Colon (tissue), 2 donors: ENCODE data around the gene RPS6KB1.
"Not testable (repeated sequence)": the region's sequence is repeated elsewhere in the genome, so short reads cannot be mapped to it uniquely, and the experiment has no call there.

Experiments used
- FAIRE-seq: peaks from 2 replicates; lab custom pipeline; 2012; peaks lifted over from hg19 to GRCh38; lab: Jason Lieb, UNC
- donor health status: control.
- donor health status: control.

RPS6KB1 gene

DNA sequence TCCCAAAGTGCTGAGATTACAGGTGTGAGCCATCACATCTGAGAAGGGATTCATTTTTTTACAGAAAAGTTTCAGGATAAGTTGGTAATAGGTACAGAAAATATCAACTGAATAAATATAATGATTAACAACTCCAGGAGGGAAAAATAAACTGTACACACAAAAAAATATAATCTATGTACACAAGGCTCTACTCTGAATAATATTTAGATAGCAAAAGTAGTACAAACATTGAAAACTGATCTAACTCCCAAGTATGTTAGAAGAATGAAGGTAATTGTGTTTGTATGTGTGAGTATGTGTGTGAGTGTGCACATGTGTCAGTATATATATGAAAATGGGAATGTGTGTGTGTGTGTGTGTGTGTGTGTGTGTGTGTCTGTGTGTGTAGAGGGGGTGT lies 20.6 kb upstream of the RPS6KB1 start:
- no peak for FAIRE-seq

DNA sequence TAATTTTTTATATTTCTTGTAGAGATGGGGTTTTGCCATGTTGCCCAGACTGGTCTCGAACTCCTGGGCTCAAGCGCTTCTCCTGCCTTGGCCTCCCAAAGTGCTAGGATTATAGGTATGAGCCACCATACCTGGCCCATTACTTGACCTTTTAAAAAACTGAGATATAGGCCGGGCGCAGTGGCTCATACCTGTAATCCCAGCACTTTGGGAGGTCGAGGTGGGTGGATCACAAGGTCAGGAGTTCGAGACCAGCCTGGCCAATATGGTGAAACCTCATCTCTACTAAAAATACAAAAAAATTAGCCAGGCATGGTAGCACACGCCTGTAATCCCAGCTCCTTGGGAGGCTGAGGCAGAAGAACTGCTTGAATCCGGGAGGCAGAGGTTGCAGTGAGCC lies 19.5 kb upstream of the RPS6KB1 start:
- FAIRE-seq: not testable (repeated sequence)

DNA sequence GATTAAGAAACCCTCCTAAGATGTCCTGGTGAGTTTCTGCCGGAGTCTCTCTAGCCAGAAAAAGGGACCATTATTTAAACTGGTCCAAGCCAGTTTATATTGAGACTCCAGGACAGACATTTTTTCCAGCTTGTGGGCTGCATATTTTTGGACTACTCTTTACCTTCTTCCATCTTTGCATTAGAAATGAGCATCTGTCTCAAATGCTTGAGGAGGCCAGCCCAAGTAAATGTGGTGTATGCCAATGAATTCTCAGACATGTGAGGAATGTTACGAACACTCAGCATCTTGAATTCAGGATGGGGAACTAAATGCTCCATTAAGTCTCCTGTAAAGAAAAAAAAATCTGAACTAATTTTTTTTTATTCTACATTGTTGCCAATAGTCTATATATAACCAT lies 18.5 kb upstream of the RPS6KB1 start:
- FAIRE-seq: no peak

DNA sequence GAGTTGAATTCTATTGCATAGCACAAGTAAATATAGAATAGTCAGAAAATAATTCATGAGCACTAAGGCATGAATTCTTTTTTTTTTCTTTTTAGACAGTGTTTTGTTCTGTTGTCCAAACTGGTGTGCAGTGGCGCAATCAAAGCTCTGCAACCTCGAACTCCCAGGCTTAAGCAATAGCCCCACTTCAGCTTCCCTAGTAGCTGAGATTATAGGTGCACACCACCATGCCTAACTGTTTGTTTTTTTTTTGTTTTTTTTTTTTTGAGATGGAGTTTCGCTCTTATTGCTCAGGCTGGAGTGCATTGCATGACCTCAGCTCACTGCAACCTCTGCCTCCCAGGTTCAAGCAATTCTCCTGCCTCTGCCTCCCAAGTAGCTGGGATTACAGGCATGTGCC lies 16.8 kb upstream of the RPS6KB1 start:
- FAIRE-seq: no peak

DNA sequence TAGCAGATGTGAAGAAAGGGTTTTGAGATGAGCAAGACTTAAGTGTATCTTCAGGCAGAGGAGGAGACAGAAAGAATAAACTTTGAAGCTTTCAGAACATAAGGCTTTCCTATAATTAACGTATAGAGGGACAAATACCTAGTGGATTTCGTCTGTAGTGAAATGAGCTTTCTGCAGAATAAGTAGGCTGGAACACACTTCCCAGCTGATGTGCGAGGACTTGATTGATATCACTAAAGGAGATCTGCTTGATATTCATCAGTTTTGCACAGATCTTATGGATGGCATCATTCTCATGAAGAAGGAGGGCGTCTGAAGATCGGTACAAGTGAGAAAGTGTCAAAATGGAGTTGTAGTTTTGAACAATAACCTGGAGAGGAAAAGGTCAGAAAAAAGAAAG lies 15.0 kb upstream of the RPS6KB1 start:
- FAIRE-seq: no peak

DNA sequence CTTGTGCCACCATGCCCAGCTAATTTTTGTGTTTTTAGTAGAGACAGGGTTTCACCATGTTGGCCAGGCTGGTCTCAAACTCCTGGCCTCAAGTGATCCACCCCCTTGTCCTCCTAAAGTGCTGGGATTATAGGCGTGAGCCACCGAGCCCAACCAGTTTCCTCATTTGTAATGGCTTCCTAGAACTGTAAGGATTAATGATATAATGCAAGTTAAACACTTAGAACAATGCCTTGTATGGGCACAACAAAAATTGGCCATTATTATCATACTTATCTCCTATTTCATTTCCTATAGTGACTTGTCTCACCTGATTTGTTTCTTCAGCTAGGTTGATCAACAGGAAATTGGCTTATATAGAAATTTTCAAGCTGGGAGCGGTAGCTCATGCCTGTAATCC lies 14.3 kb upstream of the RPS6KB1 start:
- no peak for FAIRE-seq

DNA sequence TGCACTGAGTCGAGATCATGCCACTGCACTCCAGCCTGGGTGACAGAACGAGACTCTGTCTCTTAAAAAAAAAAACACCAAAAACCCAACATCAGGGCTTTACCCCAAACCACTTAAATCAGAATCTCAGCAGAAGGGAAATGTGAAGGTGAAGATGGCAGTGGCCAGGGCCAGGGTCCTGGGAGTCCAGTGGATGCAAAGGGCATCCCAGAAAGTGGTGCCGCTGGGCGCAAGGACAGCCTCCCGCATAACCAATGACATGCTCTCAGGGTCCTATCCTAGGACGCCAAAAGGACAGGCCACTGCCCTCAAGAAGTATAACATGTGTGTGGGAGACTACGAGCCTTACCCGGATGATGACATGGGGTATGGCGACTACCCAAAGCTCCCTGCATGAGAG lies 8.1 kb upstream of the RPS6KB1 start:
- no peak for FAIRE-seq

DNA sequence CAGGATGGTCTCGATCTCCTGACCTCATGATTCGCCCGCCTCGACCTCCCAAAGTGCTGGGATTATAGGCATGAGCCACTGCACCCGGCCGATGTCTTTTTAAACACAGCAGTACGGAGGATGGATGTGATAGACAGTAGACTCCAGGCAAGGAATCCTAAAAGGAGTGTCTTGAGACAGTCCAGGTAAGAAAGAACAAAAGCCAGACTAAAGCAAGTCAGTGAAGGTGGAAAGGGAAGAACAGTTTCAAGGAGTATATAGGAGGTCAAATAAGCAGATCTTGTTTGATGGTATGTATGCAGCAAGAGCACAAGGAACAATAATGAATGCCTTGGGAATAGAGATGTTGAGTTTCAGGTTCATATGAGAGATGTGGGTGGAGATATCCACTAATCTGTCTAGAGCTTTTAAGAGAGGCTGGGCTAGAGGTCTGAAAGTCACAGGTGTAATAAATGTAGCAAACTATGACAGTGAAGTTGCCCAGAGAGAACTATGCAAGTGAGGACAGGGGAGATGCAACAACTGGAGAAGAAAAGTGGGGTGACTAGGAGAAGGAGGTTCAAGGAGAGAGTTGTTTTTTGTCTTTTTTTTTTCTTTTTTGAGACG lies 4.7 kb upstream of the RPS6KB1 start:
- no peak for FAIRE-seq

DNA sequence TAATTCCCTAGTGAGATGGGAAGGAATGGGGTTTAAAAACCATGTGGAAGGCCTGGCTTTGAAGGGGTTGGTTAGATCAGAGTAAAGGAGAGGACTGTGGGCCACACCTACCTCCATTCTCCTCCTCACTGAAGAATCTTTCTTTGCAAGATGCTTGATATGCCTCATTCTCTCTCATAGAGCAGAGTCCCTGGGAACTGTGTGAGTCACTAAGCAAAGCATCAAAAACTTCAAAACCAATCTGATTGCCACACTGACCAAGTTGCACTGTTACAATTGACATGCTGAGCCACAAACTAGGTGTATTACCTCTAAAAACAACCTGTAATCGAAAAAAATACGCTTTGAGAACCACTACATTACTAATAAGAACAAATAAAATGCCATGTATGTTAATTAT lies 2.2 kb upstream of the RPS6KB1 start:
- no peak for FAIRE-seq

DNA sequence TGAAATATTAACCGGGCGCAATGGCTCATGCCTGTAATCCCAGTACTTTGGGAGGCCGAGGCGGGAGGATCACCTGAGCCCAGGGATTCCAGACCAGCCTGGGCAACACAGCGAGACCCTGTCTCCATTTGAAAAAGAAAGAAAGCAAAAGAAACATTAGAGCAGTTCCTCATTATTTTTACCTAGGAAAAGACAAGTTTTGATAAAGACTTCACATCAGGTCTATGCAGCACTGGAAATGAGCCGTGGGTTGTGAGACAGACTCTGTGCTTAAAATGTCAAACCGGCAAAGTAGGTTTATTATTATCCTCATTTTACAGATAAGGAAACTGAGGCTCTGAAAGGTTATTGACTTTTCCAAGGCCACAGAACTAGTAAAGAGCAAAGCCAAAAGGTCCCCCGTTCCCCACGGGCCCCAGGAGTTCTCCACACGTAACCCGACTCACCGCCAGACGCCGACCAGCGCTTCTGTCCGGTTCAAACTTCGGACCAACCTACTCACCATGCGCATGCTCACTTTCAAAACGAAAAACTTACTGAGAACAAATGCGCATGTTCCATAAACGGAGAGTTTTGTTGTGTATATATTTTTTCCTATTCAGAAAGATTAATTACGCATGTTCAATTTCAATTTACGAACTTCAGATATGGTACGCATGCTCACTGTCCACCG lies 534 bp upstream of the RPS6KB1 start:
- no peak for FAIRE-seq

DNA sequence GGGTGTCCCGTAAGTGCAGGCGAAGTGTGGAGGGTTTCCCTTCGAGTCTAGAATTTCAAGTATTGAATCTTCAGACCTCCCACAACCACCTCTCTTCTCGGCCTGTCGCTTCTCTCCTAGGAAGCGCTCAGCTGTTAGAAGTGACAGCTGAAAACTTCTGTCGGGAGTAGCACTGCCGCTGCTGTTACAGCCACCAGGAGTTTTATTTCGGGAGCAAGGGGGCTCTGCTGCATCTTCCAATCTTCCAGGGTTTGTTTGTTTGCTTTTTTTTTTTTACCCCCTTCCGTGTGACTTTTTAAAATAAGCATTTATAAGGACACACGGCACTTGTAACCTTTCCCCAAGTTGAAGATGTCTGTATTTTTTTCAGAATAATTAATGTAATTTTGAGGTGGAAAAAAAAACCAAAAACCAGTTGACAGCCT lies 767 bp downstream of the RPS6KB1 start:
- no peak for FAIRE-seq

DNA sequence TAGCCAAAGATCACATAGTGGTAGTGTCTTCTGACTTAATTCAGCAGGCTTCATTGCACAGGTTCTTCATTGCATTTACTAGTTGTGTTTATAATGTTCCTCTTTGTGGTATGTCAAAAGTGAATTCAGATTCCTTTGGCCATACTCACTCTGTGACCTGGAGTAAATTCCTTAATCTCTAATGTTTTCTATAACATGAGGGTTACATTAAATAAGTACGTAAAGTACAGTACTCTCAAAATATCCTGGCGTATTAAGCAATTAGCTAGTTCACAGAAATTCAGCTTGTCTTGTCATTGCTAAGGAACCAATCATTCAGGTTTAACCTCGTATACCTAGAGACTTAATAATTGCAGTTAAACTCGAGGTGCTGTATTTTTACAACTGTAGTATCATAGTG lies 4.2 kb downstream of the RPS6KB1 start:
- no peak for FAIRE-seq

DNA sequence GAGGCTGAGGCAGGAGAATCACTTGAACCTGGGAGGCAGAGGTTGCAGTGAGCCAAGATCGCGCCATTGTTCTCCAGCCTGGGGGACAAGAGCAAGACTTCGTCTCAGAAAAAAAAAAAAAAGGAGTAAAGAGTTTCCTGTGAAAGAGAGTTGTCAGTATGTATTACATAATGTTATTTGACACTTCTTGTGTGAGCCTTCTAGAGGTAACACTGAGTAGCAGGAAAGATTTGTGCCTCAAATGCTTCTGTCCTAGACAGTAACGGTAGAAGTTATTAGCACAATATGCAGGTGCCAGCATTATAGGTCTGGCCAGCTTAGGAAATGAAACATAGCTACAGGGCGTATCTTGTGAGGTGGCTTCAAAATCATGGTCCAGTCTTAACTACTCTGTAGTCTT lies 6.2 kb downstream of the RPS6KB1 start:
- no peak for FAIRE-seq

DNA sequence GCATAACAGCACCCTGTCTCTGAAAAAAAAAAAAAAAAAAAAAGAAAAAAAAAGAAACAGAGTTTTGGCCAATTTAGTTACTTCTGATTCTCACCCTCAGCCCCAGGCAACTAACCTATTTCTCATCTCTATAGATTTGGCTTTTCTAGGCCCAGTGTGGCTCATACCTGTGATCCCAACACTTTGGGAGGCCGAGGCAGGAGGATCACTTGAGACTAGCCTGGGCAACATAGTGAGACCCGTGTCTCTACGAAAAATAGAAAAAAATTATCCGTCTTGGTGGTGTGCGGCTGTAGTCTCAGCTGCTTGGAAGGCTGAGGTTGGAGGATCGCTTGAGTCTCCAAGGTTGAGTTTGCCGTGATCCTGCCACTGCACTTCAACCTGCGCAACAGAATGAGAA lies 8.7 kb downstream of the RPS6KB1 start:
- no peak for FAIRE-seq

DNA sequence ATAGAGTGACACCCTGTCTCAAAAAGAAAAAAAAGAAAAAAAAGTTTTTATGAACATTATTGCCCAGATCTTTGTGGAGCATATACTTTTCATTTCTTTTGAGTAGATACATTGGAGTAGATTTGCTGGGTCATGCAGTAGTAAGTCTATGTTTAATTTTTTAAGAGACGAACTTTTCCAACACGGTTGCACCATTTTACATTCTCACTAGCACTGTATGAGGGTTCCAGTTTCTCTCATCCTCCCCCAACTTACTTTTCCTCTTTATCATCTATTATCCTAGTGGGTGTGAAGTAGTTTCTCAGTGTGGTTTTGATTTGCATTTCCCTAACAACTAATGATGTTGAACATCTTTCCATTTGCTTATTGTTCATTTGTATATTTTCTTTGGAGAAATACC lies 10.5 kb downstream of the RPS6KB1 start:
- no peak for FAIRE-seq

DNA sequence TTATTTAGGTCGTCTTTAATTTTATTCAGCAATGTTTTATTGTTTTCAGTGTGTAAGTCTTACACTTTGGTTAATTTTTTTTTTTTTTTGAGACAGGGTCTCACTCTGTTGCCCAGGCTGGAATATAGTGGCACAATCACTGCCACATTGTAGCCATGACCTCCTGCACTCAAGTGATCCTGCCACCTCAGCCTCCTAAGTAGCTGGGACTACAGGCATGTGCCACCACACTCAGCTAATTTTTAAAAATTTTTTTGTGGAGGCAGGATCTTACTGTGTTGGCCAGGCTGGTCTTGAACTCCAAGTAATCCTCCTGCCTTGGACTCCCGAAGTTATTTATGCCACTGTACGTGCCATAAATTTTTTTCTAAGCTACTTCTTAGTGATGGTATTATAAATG lies 14.5 kb downstream of the RPS6KB1 start:
- no peak for FAIRE-seq

DNA sequence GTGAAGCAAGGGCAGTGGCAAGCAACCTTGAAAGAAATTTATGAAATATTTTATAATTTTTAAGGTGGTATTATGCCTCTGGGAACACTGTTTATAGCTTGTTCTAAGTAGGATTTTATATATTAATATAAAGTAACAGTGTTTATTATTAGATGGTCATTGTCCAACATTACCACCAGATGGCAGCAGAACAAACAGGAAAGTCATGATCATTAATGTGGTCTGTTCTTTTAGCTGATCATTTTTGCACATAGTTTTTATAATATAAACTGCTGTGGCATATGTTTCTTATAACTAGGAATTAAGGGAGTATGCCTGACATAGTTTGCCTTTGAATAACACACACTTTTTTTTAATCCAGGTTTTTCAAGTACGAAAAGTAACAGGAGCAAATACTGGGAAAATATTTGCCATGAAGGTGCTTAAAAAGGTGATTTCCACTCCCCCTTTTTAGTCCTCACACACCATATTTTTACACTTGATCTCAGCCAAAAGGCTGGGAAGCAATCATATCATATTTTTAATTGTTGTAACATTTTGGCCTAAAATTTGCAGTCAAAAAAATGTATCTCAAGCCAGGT lies 21.4 kb downstream of the RPS6KB1 start:
- no peak for FAIRE-seq

DNA sequence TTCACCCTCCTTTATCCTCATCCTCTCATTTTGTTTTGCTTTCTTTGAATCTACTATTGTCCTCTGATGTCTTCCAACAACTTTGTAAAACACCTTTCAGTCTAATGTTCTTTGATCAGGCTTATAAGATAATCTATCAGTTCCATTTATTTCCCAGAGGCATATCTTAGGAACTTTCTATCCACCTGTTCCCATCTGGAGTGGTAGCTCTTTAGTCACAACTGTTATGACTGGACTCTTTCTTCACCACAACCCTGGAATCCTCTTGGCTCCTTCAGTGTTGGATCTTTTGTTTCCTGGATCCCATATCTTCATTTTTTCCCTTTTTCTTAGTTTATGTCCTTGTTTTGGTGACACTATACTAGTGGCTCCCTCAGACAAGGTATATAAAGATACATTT lies 23.5 kb downstream of the RPS6KB1 start:
- FAIRE-seq: no peak

DNA sequence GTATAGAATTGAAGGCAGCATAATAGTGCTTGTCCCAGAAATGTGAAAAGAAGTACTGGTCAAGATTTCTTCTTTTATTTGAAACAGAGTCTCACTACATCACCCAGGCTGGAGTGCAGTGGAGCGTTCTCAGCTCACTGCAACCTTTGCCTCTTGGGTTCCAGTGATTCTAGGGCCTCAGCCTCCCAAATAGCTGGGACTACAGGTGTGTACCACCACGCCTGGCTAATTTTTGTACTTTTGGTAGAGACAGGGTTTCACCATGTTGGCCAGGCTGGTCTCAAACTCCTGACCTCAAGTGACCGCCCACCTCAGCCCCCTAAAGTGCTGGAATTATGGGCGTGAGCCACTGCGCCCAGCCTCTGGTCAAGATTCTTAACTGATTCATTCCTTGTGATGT lies 27.7 kb downstream of the RPS6KB1 start:
- FAIRE-seq: not testable (repeated sequence)

DNA sequence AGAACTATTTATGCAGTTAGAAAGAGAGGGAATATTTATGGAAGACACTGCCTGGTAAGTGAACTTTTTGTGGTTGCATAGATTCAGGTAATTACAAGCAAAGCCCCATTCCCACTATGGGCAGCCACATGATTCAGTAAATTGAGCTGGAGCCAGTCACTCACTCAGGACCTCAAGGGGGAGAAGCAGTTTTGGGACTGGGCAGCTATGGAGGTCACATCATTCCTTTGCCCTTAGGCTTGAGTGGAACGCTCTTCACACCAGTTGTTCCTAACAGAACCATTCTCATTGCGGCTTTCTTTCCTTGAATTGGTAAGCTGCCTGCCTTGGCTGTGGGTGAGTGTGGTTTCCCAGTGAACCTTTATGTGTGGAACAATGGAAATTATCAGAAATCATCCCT lies 37.2 kb downstream of the RPS6KB1 start:
- not testable (repeated sequence) for FAIRE-seq

DNA sequence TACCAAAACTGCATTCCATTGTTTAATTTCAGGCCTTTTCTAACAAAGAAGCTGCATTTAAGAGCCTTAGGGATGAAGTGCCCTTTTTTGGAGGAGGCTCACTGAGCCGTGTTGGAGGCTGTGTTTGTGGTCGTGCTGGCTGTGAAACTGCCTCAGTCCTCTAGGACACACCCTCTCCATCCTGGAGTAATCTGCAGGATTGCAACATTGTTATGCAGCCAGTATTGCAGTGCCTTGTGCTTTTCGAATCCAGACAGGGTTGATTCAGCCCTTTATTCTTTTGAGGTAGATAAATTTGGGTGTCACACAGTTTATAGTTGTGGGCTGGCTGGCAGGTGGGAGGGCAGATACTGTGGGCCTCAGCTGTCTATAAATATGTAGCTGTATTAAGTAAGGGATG lies 37.8 kb downstream of the RPS6KB1 start:
- not testable (repeated sequence) for FAIRE-seq

DNA sequence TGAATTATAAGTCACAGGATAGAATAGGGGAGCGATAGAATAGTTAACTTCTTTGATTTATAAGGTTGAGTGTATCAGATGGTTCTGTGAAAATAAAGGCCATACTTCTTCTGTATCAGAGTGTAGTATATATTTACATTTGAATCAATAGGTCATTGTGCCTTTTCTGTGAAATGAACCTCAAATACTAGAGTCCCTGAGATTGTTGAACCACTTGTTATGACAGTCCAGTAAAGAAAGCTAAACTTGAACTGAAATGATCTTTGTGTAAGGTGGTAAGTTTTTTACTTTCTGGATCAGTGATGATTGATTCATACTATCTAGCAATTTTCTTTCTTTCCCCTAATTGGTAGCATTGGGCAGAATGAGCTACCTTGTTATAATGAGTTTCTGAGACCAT lies 40.4 kb downstream of the RPS6KB1 start:
- not testable (repeated sequence) for FAIRE-seq

DNA sequence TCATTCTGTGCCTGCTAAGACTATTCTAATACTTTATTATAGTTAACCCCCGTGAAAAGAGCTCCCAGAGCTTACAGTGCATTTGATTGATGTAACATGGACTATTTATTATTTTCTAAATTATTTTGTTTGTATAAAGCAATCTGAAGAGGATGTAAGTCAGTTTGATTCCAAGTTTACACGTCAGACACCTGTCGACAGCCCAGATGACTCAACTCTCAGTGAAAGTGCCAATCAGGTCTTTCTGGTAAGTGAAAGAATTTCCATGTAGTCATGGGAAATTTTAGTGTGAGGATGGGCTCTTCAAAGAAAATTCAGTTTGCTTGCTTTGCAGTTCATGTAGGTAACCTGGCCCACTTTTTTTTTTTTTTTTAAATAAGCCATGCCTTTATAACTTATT lies 47.8 kb downstream of the RPS6KB1 start:
- FAIRE-seq: not testable (repeated sequence)

DNA sequence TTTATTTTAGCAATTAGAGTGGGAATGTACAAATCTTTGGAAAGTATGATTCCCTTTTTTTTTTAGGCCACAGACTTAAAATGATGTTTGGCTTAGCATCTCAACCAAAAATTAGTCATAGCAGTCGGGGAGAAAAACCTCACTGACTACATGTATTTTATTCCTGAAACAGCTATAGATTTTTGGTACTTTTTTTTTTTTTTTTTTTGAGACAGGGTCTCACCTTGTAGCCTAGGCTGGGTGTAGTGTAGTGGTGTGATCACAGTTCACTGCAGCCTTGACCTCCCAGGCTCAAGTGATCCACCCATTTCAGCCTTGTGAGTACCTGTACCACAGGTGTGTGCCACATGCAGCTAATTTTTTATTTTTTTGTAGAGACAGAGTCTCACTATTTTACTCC lies 48.2 kb downstream of the RPS6KB1 start:
- FAIRE-seq: no peak
